Measurements from ENCODE around the gene THSD4. TPM values are rescaled to one million over a fixed set of nuclear protein-coding genes. Genes with fewer than 3 reads are reported as not detected.

The THSD4 gene
- total and polyA plus RNA-seq, 3 experiments from 2014 or later: not detected

GRCh38 chr15:71773206-71773859, 658.1 kb downstream of the THSD4 start:
- Histone ChIP-seq H3K36me3 (ENCODE audit: insufficient read depth, low read length) (no peaks in the 10 kb centered on the region), H3K27ac (ENCODE audit: low read depth, low read length) (no peak overlapping the region), H3K4me1 (ENCODE audit: insufficient read depth, low read length) (no peaks in the 10 kb centered on the region), H3K9me3 (ENCODE audit: low read length) (no peaks in the 10 kb centered on the region), H3K27me3 (ENCODE audit: insufficient read depth, low read length, poor library complexity, severe bottlenecking) (no peaks in the 10 kb centered on the region), H3K4me3 (ENCODE audit: low read length) (no peak overlapping the region)
- POLR2A ChIA-PET: no interaction called here
- DNase-seq: no peak
- Mint-ChIP-seq H3K4me1 (no peaks in the 10 kb centered on the region), H3K27ac (no peak overlapping the region), H3K4me3 (no peak overlapping the region), H3K36me3 (no peaks in the 10 kb centered on the region), H3K27me3 (peaks cover 2 to 5% of the 10 kb centered on the region in 2 donors), H3K9me3 (no peaks in the 10 kb centered on the region)
- CTCF ChIA-PET: interaction anchor here (1.1 to 1.7 kb wide), 2 partner anchors 11 to 383 kb away, joined by 3 to 5 read pairs; no protein-coding TSS in a partner anchor

- Mint-ChIP-seq H3K4me1 (peaks cover 5 to 7% (median 5%) of the 10 kb centered on the region in 3 donors), H3K4me3 (no peak overlapping the region), H3K36me3 (no peaks in the 10 kb centered on the region), H3K9me3 (no peaks in the 10 kb centered on the region), H3K27me3 (peaks cover 6 to 7% of the 10 kb centered on the region in 2 donors), H3K27ac (no peak overlapping the region)
- no peaks in the 10 kb centered on the region for H3K27me3 ChIP-seq (ENCODE audit: insufficient read depth, low read length, poor library complexity, severe bottlenecking)
- DNase-seq: no peak
- no peaks in the 10 kb centered on the region for H3K36me3 ChIP-seq (ENCODE audit: insufficient read depth, low read length)
- ChIA-PET POLR2A (no interaction called here), CTCF (no interaction called here)
- no peak overlapping the region for H3K4me3 ChIP-seq (ENCODE audit: low read length)
- no peak overlapping the region for H3K27ac ChIP-seq (ENCODE audit: low read depth, low read length)
- no peaks in the 10 kb centered on the region for H3K4me1 ChIP-seq (ENCODE audit: insufficient read depth, low read length)
- no peaks in the 10 kb centered on the region for H3K9me3 ChIP-seq (ENCODE audit: low read length)
Measured at GRCh38 chr15:71775856-71776255, 660.6 kb downstream of the THSD4 start.

DNA sequence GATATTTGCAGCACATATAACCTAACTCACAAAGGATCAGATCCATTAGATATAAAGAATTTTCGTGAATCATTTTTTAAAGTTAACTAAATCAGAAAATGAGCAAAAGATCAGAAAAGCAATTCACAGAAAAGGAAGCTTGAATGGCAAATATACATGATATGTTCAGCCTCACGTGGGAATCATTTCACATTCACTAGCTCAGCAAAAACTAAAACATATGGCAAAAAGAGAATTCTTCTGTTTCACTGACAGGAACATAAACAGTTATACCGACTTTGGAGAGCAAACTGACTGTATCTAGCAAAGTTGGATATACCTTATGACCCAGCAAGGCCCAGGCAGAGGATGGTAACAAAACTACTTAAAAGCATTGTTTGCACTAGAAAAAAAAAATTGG, 661.0 kb downstream of the THSD4 start:
- Histone ChIP-seq H3K27me3 (ENCODE audit: insufficient read depth, low read length, poor library complexity, severe bottlenecking) (no peaks in the 10 kb centered on the region), H3K9me3 (ENCODE audit: low read length) (no peaks in the 10 kb centered on the region), H3K36me3 (ENCODE audit: insufficient read depth, low read length) (no peaks in the 10 kb centered on the region), H3K4me3 (ENCODE audit: low read length) (no peak overlapping the region), H3K4me1 (ENCODE audit: insufficient read depth, low read length) (no peaks in the 10 kb centered on the region), H3K27ac (ENCODE audit: low read depth, low read length) (no peak overlapping the region)
- Mint-ChIP-seq H3K4me3 (no peak overlapping the region), H3K27me3 (peaks cover 6 to 10% of the 10 kb centered on the region in 2 donors), H3K36me3 (no peaks in the 10 kb centered on the region), H3K9me3 (no peaks in the 10 kb centered on the region), H3K27ac (no peak overlapping the region), H3K4me1 (peaks cover 5 to 9% (median 7%) of the 10 kb centered on the region in 3 donors)
- DNase-seq: no peak
- CTCF ChIA-PET: no interaction called here
- POLR2A ChIA-PET: no interaction called here

GRCh38 chr15:71777216-71777943, 662.1 kb downstream of the THSD4 start:
- Mint-ChIP-seq H3K4me3 (no peak overlapping the region), H3K4me1 (peaks cover 5 to 13% (median 7%) of the 10 kb centered on the region in 3 donors), H3K27me3 (peaks cover 6 to 15% of the 10 kb centered on the region in 2 donors), H3K9me3 (no peaks in the 10 kb centered on the region), H3K36me3 (no peaks in the 10 kb centered on the region), H3K27ac (no peak overlapping the region)
- no peak overlapping the region for H3K4me3 ChIP-seq (ENCODE audit: low read length)
- ChIA-PET CTCF (interaction anchor here (5.0 kb wide), 1 partner anchor 379 kb away, joined by 28 read pairs; no protein-coding TSS in a partner anchor), POLR2A (no interaction called here)
- H3K27me3 ChIP-seq (ENCODE audit: insufficient read depth, low read length, poor library complexity, severe bottlenecking): no peaks in the 10 kb centered on the region
- H3K4me1 ChIP-seq (ENCODE audit: insufficient read depth, low read length): no peaks in the 10 kb centered on the region
- no peak for DNase-seq
- H3K36me3 ChIP-seq (ENCODE audit: insufficient read depth, low read length): no peaks in the 10 kb centered on the region
- H3K9me3 ChIP-seq (ENCODE audit: low read length): no peaks in the 10 kb centered on the region
- no peak overlapping the region for H3K27ac ChIP-seq (ENCODE audit: low read depth, low read length)

- peaks cover 5 to 13% (median 7%) of the 10 kb centered on the region in 3 donors for H3K4me1 Mint-ChIP-seq
- H3K36me3 Mint-ChIP-seq: no peaks in the 10 kb centered on the region
- Histone ChIP-seq H3K4me1 (ENCODE audit: insufficient read depth, low read length) (no peaks in the 10 kb centered on the region), H3K27ac (ENCODE audit: low read depth, low read length) (no peak overlapping the region), H3K36me3 (ENCODE audit: insufficient read depth, low read length) (no peaks in the 10 kb centered on the region), H3K9me3 (ENCODE audit: low read length) (no peaks in the 10 kb centered on the region), H3K27me3 (ENCODE audit: insufficient read depth, low read length, poor library complexity, severe bottlenecking) (no peaks in the 10 kb centered on the region), H3K4me3 (ENCODE audit: low read length) (no peak overlapping the region)
- DNase-seq: no peak
- H3K27me3 Mint-ChIP-seq: peaks cover 6 to 24% of the 10 kb centered on the region in 2 donors
- peak overlapping the region in 1 of 8 donors; percentile 15 for H3K27ac Mint-ChIP-seq
- ChIA-PET CTCF (interaction anchor here (1.3 to 5.0 kb wide), 4 partner anchors 35 to 386 kb away, joined by 3 to 28 read pairs (median 4); no protein-coding TSS in a partner anchor), POLR2A (no interaction called here)
- H3K4me3 Mint-ChIP-seq: no peak overlapping the region
- no peaks in the 10 kb centered on the region for H3K9me3 Mint-ChIP-seq
Measured at GRCh38 chr15:71779073-71779797, 664.0 kb downstream of the THSD4 start.

GRCh38 chr15:71780115-71780976, 665.1 kb downstream of the THSD4 start:
- Mint-ChIP-seq H3K9me3 (no peaks in the 10 kb centered on the region), H3K4me1 (peaks cover 5 to 13% (median 7%) of the 10 kb centered on the region in 3 donors), H3K4me3 (no peak overlapping the region), H3K27ac (no peak overlapping the region), H3K36me3 (no peaks in the 10 kb centered on the region), H3K27me3 (peaks cover 12 to 32% of the 10 kb centered on the region in 2 donors)
- no peaks in the 10 kb centered on the region for H3K27me3 ChIP-seq (ENCODE audit: insufficient read depth, low read length, poor library complexity, severe bottlenecking)
- CTCF ChIA-PET: interaction anchor here (0.8 to 5.0 kb wide), 7 partner anchors 8 to 386 kb away, joined by 3 to 28 read pairs (median 5); no protein-coding TSS in a partner anchor
- DNase-seq: peak in 4 of 5 donors; percentile 14 to 33 (median 16)
- H3K36me3 ChIP-seq (ENCODE audit: insufficient read depth, low read length): no peaks in the 10 kb centered on the region
- no peaks in the 10 kb centered on the region for H3K4me1 ChIP-seq (ENCODE audit: insufficient read depth, low read length)
- H3K27ac ChIP-seq (ENCODE audit: low read depth, low read length): no peak overlapping the region
- no peak overlapping the region for H3K4me3 ChIP-seq (ENCODE audit: low read length)
- POLR2A ChIA-PET: no interaction called here
- no peaks in the 10 kb centered on the region for H3K9me3 ChIP-seq (ENCODE audit: low read length)

- Mint-ChIP-seq H3K4me1 (peaks cover 5 to 13% (median 7%) of the 10 kb centered on the region in 3 donors), H3K9me3 (no peaks in the 10 kb centered on the region), H3K27ac (no peak overlapping the region), H3K27me3 (peaks cover 15 to 34% of the 10 kb centered on the region in 2 donors), H3K36me3 (no peaks in the 10 kb centered on the region), H3K4me3 (no peak overlapping the region)
- no peaks in the 10 kb centered on the region for H3K27me3 ChIP-seq (ENCODE audit: insufficient read depth, low read length, poor library complexity, severe bottlenecking)
- DNase-seq: no peak
- no peak overlapping the region for H3K4me3 ChIP-seq (ENCODE audit: low read length)
- no peaks in the 10 kb centered on the region for H3K9me3 ChIP-seq (ENCODE audit: low read length)
- H3K36me3 ChIP-seq (ENCODE audit: insufficient read depth, low read length): no peaks in the 10 kb centered on the region
- ChIA-PET POLR2A (no interaction called here), CTCF (interaction anchor here (0.8 to 5.0 kb wide), 7 partner anchors 9 to 385 kb away, joined by 3 to 28 read pairs (median 5); no protein-coding TSS in a partner anchor)
- H3K27ac ChIP-seq (ENCODE audit: low read depth, low read length): no peak overlapping the region
- no peaks in the 10 kb centered on the region for H3K4me1 ChIP-seq (ENCODE audit: insufficient read depth, low read length)
Measured at GRCh38 chr15:71781179-71781964, 666.1 kb downstream of the THSD4 start.

Measured in CD8-positive, alpha-beta memory T cell (primary cell).